K562 (cell line): Measurements from ENCODE around the gene ATP2A2. TPM values are rescaled to one million over a fixed set of nuclear protein-coding genes. Genes with fewer than 3 reads are reported as not detected.
A peak's percentile ranks its signal among the peaks of the same experiment; 100 is the strongest.

Experiments
- ATAC-seq: fragments of 200-7000 bp; cut with Tn5 transposase; 3 replicates; pipeline ENCODE4 v1.9.1; 2020; ENCODE audit warnings: moderate library complexity
- BruUV-seq: library from RNA; stranded (reverse); fragments of 400-500 nt; replicated peaks from 2 replicates; lab custom pipeline; 2021; lab: Mats Ljungman, UMichigan
- CTCF ChIA-PET: fragments of 300-600 bp; formaldehyde crosslinking; extraction: SDS; loops from one replicate; lab custom pipeline; 2021; ENCODE audit warnings: low intra/inter-chr PET ratio; lab: Yijun Ruan, JAX
- POLR2A ChIA-PET: fragments of 300-600, 350-650 bp; sonication (Branson Sonifier 250); formaldehyde crosslinking; extraction: SDS; loops from one replicate; lab custom pipeline; 2021; ENCODE audit warnings: antibody characterized with exemption, inconsistent platforms; lab: Yijun Ruan, JAX
- DNase-seq, 4 experiments: peaks; one replicate each; pipeline versions ENCODE4 v3.0.0 to v3.0.0-alpha.2; 2011 to 2018; ENCODE audit warnings: low spot score in 3 of 4, mixed read lengths in 3 of 4; ENCODE audit errors: extremely low read depth in 1 of 4
- FAIRE-seq: peaks from 2 replicates; lab custom pipeline; 2011; peaks lifted over from hg19 to GRCh38; lab: Jason Lieb, UNC
- H2AFZ ChIP-seq: 2 replicates; pipeline ENCODE4 v1.6.0; 2011; ENCODE audit warnings: low read depth, low read length, control low read depth, inconsistent platforms
- H3K27ac ChIP-seq: fragments of 200-600 bp; 3 replicates; pipeline ENCODE4 v1.8.0; 2011; ENCODE audit warnings: low read depth, mild to moderate bottlenecking, control low read depth, inconsistent platforms, low read length, moderate library complexity, mixed read lengths; ENCODE audit errors: extremely low read depth
- H3K27me3 ChIP-seq, 2 experiments: fragments of 300-600 bp in 1 of 2; 2 replicates in 1 of 2; 3 replicates in 1 of 2; pipeline versions ENCODE4 v1.6.0 to v1.8.0; 2011; ENCODE audit warnings: inconsistent platforms in 2 of 2, low read length in 2 of 2, mild to moderate bottlenecking in 1 of 2, mixed read lengths in 1 of 2, moderate library complexity in 1 of 2; ENCODE audit not compliant: control insufficient read depth in 2 of 2, insufficient read depth in 2 of 2
- H3K36me3 ChIP-seq: fragments of 300-600 bp; 3 replicates; pipeline ENCODE4 v1.8.0; 2011; ENCODE audit warnings: mild to moderate bottlenecking, low read length, inconsistent platforms; ENCODE audit not compliant: control insufficient read depth, insufficient read depth
- H3K4me1 ChIP-seq, 2 experiments: fragments of 200-600 bp in 1 of 2; replicated peaks in 1 of 2; 2 replicates in 1 of 2; 3 replicates in 1 of 2; pipeline versions ENCODE4 v1.5.1 to v1.8.0; 2011; ENCODE audit warnings: inconsistent platforms in 2 of 2, low read length in 2 of 2, mild to moderate bottlenecking in 1 of 2, mixed read lengths in 1 of 2, moderate library complexity in 1 of 2; ENCODE audit not compliant: control insufficient read depth in 2 of 2, insufficient read depth in 2 of 2
- H3K4me2 ChIP-seq: 2 replicates; pipeline ENCODE4 v1.6.1; 2011; ENCODE audit warnings: low read length, control low read depth, inconsistent platforms, mixed read lengths; ENCODE audit not compliant: insufficient read depth
- H3K4me3 ChIP-seq: fragments of 200-600 bp; sonication (generic), shearing (Covaris generic); 2 replicates; pipeline ENCODE4 v1.5.1; 2016; ENCODE audit warnings: control low read depth, inconsistent platforms
- H3K79me2 ChIP-seq: fragments of 200-600 bp; 3 replicates; pipeline ENCODE4 v1.8.0; 2011; ENCODE audit warnings: low read length, inconsistent platforms; ENCODE audit not compliant: control insufficient read depth, insufficient read depth
- H3K9ac ChIP-seq, 2 experiments: 2 replicates each; pipeline versions ENCODE4 v1.6.0 to v1.6.1; 2011; ENCODE audit warnings: low read depth in 2 of 2, low read length in 2 of 2, control low read depth in 1 of 2, inconsistent platforms in 1 of 2, mild to moderate bottlenecking in 1 of 2, mixed read lengths in 1 of 2; ENCODE audit not compliant: insufficient read depth in 1 of 2
- H3K9me1 ChIP-seq: one replicate; pipeline ENCODE4 v1.6.0; 2011; ENCODE audit warnings: inconsistent platforms, mild to moderate bottlenecking, low read length, moderate library complexity; ENCODE audit not compliant: control insufficient read depth, insufficient read depth
- H3K9me3 ChIP-seq: replicated peaks from 2 replicates; pipeline ENCODE4 v1.5.1; 2011; ENCODE audit warnings: low read depth, low read length, inconsistent platforms; ENCODE audit not compliant: control insufficient read depth, insufficient read depth
- H4K20me1 ChIP-seq: replicated peaks from 2 replicates; pipeline ENCODE4 v1.6.1; 2011; ENCODE audit warnings: low read length, inconsistent platforms, mixed read lengths; ENCODE audit not compliant: control insufficient read depth, insufficient read depth
- CREM ChIP-seq: IDR thresholded peaks from 2 replicates; pipeline ENCODE4 v1.6.1; 2014; ENCODE audit warnings: antibody characterized with exemption, low read depth
- CTCF ChIP-seq, 3 experiments: IDR thresholded peaks in 2 of 3; conservative IDR thresholded peaks in 1 of 3; 2 replicates each; pipeline ENCODE4 v1.5.1; 2011 to 2012; ENCODE audit warnings: low read length in 3 of 3, mild to moderate bottlenecking in 3 of 3, control low read depth in 2 of 3, improper control_type of control experiment in 1 of 3, inconsistent platforms in 1 of 3, low read depth in 1 of 3, mixed read lengths in 1 of 3, moderate library complexity in 1 of 3; ENCODE audit not compliant: insufficient read depth in 2 of 3
- CTCFL ChIP-seq: IDR thresholded peaks from 2 replicates; pipeline ENCODE4 v1.6.1; 2011; ENCODE audit warnings: borderline replicate concordance, low read depth, mild to moderate bottlenecking, moderate library complexity, low read length; ENCODE audit not compliant: insufficient read depth, poor library complexity, severe bottlenecking
- GTF2F1 ChIP-seq: IDR thresholded peaks from 2 replicates; pipeline ENCODE4 v1.6.1; 2011; ENCODE audit warnings: low read depth, low read length, improper control_type of control experiment
- JUND ChIP-seq, 2 experiments: IDR thresholded peaks; 2 replicates in 1 of 2; 3 replicates in 1 of 2; pipeline ENCODE4 v1.6.1; 2011; ENCODE audit warnings: borderline replicate concordance in 2 of 2, low read depth in 2 of 2, low read length in 2 of 2, improper control_type of control experiment in 1 of 2, missing biosample characterization in 1 of 2, missing genetic modification characterization in 1 of 2, missing genetic modification reagents in 1 of 2
- PHF21A ChIP-seq: fragments of 450-650 bp; IDR thresholded peaks from 2 replicates; pipeline ENCODE4 v1.6.1; 2017; ENCODE audit warnings: low read depth, borderline replicate concordance
- PRDM10 ChIP-seq: fragments of 450-650 bp; IDR thresholded peaks from 2 replicates; pipeline ENCODE4 v1.6.1; 2018; ENCODE audit not compliant: partially characterized antibody
- RAD21 ChIP-seq, 2 experiments: fragments of 250-450 bp in 1 of 2; fragments of 450-650 bp in 1 of 2; sonication (Bioruptor Pico) in 1 of 2; formaldehyde crosslinking in 1 of 2; IDR thresholded peaks in 1 of 2; conservative IDR thresholded peaks in 1 of 2; 2 replicates each; pipeline versions ENCODE4 v1.4.0 to v1.8.0; 2020 to 2022; ENCODE audit warnings: mild to moderate bottlenecking in 2 of 2, moderate library complexity in 1 of 2
- RBM17 ChIP-seq: fragments of 200-400 bp; formaldehyde crosslinking; IDR thresholded peaks from 2 replicates; pipeline ENCODE4 v1.6.1; 2017; ENCODE audit warnings: low read depth, mild to moderate bottlenecking, low read length, borderline replicate concordance
- SIN3B ChIP-seq: fragments of 450-650 bp; IDR thresholded peaks from 2 replicates; pipeline ENCODE4 v1.6.1; 2017; ENCODE audit warnings: low read depth, mild to moderate bottlenecking, moderate library complexity
- TSC22D4 ChIP-seq: fragments of 450-650 bp; IDR thresholded peaks from 2 replicates; pipeline ENCODE4 v1.6.1; 2016; ENCODE audit warnings: missing genetic modification characterization, missing biosample characterization, control low read depth
- ZNF316 ChIP-seq: fragments of 450-650 bp; IDR thresholded peaks from 2 replicates; pipeline ENCODE4 v1.6.1; 2016
- ZNF707 ChIP-seq: fragments of 250-450 bp; sonication (Bioruptor Pico); conservative IDR thresholded peaks from 2 replicates; pipeline ENCODE4 v1.8.0; 2022; ENCODE audit warnings: inconsistent platforms, mild to moderate bottlenecking, moderate library complexity
- ZNF77 ChIP-seq: fragments of 250-450 bp; sonication (Bioruptor Pico); IDR thresholded peaks from 2 replicates; pipeline ENCODE4 v1.5.0; 2020
- WGBS: fragments of 100-300 bp; shearing (Covaris generic); methylation state at CpG from one replicate; pipeline ENCODE4 v1.1.6; 2016; ENCODE audit warnings: low coverage, mixed read lengths; ENCODE audit not compliant: insufficient coverage; ENCODE audit errors: missing lambda C conversion rate; 5-methylcytosine and 5-hydroxymethylcytosine counted together
- in situ Hi-C: fragments of 300-500 bp; cut with MboI; formaldehyde crosslinking; loops from 4 replicates; pipeline ENCODE4 v1.15.0; 2018; ENCODE audit warnings: inconsistent platforms, mixed read lengths
- intact Hi-C: fragments of 100-400 bp; cut with micrococcal nuclease; formaldehyde crosslinking; loops from 2 replicates; pipeline ENCODE4 v1.14.2; 2022
- polyA plus RNA-seq, 8 experiments: library from polyadenylated mRNA; depleted of rRNA in 4 of 8; stranded (reverse) in 5 of 8; unstranded in 3 of 8; fragments of >200 nt; fragmentation: Nextera tagmentation in 2 of 8; fragmentation: Illumina TruSeq in 1 of 8; extraction: Ambion mirVana in 2 of 8; extraction: Trizol in 1 of 8; gene quantifications; 2 replicates each; pipeline versions ENCODE4 v1.2.1 to v1.2.3, GENCODE V29; 2011 to 2014; ENCODE audit warnings: inconsistent platforms in 1 of 8, missing spikeins in 1 of 8
- total RNA-seq, 7 experiments: library from RNA; depleted of rRNA in 6 of 7; stranded (reverse); fragments of >200 nt in 6 of 7; fragmentation: Illumina TruSeq in 2 of 7; extraction: Trizol in 2 of 7; gene quantifications; 2 replicates each; pipeline versions ENCODE4 v1.2.1 to v1.2.3, GENCODE V29; 2011 to 2021; ENCODE audit warnings: low replicate concordance in 1 of 7

The ATP2A2 gene
- total and polyA plus RNA-seq, 9 of the 15 experiments (the other 6 are each of a cell fraction or from before 2014, with no cell fraction given): 5.2 to 205 (median 51.6) TPM

- intact Hi-C loops (loop anchor here (5.0 to 10.0 kb wide), 2 partner anchors 247 to 250 kb away; no protein-coding TSS in a partner anchor), in situ Hi-C loops (no loop called here)
- H4K20me1 ChIP-seq: no peaks in the 10 kb centered on the region
- BruUV-seq: no TSS peak
- WGBS: 5% methylated on average over 3 of the region's 3 CpGs
- ATAC-seq (peak; percentile 80), FAIRE-seq (peak; percentile 68), DNase-seq (peak; percentile 58 to 65 (median 61))
- ChIA-PET POLR2A (interaction anchor here (1.1 to 1.7 kb wide), 2 partner anchors 13 to 20 kb away, joined by 3 to 6 read pairs; no protein-coding TSS in a partner anchor), CTCF (interaction anchor here (0.7 to 1.7 kb wide), 2 partner anchors 76 to 239 kb away, joined by 3 to 7 read pairs; no protein-coding TSS in a partner anchor)
- H3K4me2 ChIP-seq: no peak overlapping the region
- no peaks in the 10 kb centered on the region for H3K9me3 ChIP-seq
- no peaks in the 10 kb centered on the region for H3K79me2 ChIP-seq
- H3K4me3 ChIP-seq: no peak overlapping the region
- no peak overlapping the region for H2AFZ ChIP-seq
- no peaks in the 10 kb centered on the region for H3K27me3 ChIP-seq
- H3K9ac ChIP-seq: no peak overlapping the region
- no peak overlapping the region for H3K27ac ChIP-seq
- H3K36me3 ChIP-seq: peaks cover 9% of the 10 kb centered on the region; the same call in 1 of the 3 replicates
- peaks cover 8 to 21% of the 10 kb centered on the region in 2 experiments; a peak in 4 of 5 replicates for H3K4me1 ChIP-seq
- H3K9me1 ChIP-seq: no peaks in the 10 kb centered on the region
- TF ChIP-seq ZNF77 (CRISPR knock-in tag): no peak
- TF ChIP-seq CREM: peak; percentile 39; the same call in 1 of the 2 replicates
- peak; percentile 61 to 71 (median 66) for TF ChIP-seq CTCF (IDR thresholded peaks at IDR 0.05 in 2 of 3, conservative IDR thresholded peaks at IDR 0.05 in 1 of 3; ENCODE audit: insufficient read depth in 2 of 3, low read depth in 1 of 3, low read length in 3 of 3)
- TF ChIP-seq PHF21A: no peak
- TF ChIP-seq JUND (IDR thresholded peaks at IDR 0.05; ENCODE audit: borderline replicate concordance, low read depth, low read length): peak; percentile 38; the same call in 1 of the 2 replicates
- no peak; the same call in 2 of the 3 replicates for TF ChIP-seq JUND (tag; IDR thresholded peaks at IDR 0.05; ENCODE audit: borderline replicate concordance, low read depth, low read length)
- TF ChIP-seq SIN3B: no peak
- TF ChIP-seq GTF2F1: no peak
- TF ChIP-seq RAD21 (CRISPR knock-in tag; conservative IDR thresholded peaks at IDR 0.05 in 1 of 2, IDR thresholded peaks at IDR 0.05 in 1 of 2): peak in 1 of 2 experiments; percentile 66; a peak in 3 of 4 replicates
- TF ChIP-seq PRDM10: no peak
- TF ChIP-seq CTCFL: peak; percentile 72
- TF ChIP-seq RBM17: no peak
- TF ChIP-seq ZNF707 (CRISPR knock-in tag): no peak
- no peak for TF ChIP-seq TSC22D4 (tag)
- TF ChIP-seq ZNF316: peak; percentile 38
These were observed 74.0 kb downstream of the ATP2A2 start for GRCh38 chr12:110355073-110355472.
